GM03348 (cell line): ENCODE data around the gene KPRP.
A peak's percentile ranks its signal among the peaks of the same experiment; 100 is the strongest.

Source experiments
- DNase-seq: peaks from one replicate; pipeline ENCODE4 v3.0.0; 2012; ENCODE audit warnings: low spot score

The KPRP gene, protein sequence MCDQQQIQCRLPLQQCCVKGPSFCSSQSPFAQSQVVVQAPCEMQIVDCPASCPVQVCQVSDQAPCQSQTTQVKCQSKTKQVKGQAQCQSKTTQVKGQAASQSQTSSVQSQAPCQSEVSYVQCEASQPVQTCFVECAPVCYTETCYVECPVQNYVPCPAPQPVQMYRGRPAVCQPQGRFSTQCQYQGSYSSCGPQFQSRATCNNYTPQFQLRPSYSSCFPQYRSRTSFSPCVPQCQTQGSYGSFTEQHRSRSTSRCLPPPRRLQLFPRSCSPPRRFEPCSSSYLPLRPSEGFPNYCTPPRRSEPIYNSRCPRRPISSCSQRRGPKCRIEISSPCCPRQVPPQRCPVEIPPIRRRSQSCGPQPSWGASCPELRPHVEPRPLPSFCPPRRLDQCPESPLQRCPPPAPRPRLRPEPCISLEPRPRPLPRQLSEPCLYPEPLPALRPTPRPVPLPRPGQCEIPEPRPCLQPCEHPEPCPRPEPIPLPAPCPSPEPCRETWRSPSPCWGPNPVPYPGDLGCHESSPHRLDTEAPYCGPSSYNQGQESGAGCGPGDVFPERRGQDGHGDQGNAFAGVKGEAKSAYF

DNA sequence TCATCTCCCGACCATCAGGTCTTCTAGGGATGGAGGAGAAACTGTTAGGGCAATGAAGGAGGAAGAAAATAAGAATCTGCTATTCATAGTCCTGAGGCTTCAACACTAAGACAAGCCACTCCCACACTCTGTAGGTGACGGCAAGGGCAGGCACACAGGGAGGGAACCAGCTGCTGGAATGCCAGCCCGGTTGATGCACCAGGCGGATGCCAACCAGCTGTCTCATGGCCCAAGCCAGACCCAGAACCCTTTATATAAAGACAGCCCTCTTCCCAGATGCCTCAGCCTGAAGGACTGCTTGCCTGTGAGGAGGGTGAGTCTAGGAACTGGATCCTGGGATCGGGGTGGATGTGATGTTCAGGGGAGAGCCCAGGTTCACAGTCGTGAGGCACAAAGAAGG is at the start of gene KPRP:
TSS of gene KPRP (plus strand) at position 279 of the 400 bp plus-strand sequence. CDS start 1,564 bp downstream, outside the sequence.
- DNase-seq, result no peak

DNA sequence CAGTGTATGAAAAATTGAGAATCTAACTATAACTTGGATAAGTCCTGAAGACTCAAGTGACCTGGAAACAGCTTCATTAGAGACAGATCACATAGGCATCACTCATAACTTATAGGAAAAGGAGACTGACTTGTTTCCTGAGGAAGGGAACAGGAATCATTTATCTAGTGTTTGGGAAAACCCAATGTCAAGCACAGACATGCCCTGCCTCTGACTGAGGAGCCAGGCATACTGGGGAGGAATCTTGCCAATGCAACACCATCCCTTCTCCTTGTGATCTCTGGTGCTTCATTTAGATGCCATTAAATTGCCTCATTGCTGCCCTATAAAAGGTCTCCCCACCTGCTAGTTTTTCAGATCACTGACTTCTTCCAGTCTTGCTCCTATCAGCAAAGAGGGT is 39.6 kb upstream of the KPRP start:
- DNase-seq, result no peak

DNA sequence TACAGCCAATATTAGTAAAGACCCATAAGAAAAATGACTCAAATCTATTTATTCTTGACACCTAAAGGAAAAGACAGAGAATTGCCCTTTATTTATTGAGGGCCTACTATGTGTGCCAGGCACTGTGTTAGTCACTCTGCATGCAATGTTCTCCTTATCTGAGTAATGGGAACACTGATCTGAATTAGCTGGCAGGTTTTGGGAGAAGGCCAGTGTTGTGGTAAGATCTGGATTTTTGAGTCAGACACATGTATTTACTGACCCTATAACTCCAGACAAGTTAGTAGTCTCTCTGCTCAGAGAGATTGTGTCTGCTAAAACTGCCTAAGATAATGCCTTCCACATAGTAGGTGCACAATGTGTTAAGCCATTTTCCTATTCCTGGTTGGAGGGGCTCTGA is 32.6 kb upstream of the KPRP start:
- no peak for DNase-seq

DNA sequence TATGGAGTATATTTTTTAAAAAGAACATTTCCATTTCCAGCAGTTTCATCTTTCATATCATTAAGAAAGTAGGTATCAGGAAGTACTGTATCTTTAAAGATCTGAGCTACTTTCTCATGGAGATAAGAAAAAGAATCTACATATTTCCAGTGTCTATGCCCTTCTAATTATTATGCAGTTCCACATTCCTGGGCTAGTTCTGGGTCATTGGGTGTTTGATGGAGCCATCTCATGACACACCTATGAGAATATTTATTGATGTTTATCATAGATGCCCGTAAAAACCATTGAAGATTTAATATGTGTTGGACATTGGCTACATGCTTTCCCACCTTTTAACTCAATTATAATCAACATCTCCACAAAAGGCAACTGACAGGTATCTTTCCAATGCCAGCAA is 28.8 kb upstream of the KPRP start:
- DNase-seq, result no peak

DNA sequence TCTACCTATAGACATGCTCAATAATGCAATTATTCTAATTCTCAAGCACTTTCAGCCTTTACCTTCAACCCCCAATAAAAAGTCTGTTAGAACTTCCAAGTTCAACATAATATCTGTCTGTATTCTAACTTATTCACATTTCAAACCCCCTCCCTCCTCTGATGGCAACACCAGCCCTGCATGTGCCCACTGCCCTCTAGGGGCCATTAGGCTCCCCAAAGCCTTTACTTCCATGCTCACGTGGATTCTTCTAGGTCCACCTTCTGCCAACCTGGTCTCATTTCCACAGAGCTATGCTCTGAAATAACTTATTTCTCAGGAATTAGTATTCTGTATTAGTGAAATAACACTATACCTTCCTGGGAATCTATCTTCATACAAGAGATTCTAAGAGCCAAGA is 22.2 kb upstream of the KPRP start:
- DNase-seq, result no peak

DNA sequence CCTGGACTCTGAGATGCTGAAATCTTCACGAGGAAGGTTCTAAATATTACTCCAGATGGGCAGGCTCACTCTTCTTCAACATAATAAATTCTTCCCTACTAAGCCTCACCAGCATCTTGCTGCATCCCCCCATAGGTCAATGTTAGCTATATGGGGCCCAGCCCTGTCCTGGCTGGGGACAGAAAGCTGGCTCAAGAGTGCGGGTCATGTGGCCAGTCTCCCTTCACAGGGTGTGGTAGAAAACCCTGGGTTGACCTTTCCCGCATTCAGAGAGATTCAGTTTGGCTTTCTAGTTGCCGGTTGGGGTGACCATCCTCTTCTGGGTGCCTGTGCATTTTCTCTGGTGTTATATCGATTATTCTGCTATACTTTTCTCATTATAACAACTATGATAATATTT is 19.8 kb upstream of the KPRP start:
- no peak for DNase-seq

DNA sequence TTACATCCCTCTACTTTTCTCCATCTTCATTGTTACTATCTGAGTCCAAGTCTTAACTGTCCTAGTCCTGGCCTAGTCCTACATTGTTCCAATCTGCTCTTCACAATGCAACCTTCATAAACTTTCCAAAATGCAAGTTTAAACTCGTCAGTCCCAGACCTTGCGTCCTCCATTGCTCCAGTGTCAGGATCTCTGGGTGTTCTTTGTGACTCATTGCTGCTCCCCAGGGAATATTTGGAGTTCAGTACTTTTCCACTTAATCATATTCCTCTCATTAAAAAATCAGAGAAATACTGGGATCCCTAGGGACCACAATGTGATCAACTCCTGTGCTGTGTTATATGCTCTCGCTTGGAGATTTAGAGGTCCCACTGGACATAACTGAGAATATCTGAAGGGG is 18.0 kb upstream of the KPRP start:
- DNase-seq, result no peak

DNA sequence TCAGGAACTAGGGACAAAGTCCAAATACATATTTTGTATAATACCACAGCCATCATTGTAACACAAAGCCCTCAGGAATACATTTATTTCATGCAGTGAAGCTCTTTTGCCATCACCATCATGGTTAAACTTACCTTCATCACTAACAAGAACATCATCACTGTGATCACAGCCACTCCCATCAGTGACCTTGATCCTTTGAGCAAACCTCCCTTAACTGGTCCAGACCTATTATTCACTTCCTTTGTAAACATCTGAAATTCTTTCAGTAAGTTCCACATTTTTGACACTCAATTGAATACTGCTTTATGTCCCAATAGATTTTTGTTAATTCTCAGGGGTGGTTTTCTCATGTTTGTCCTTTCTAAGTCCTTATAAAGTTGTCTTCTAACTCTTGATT is 16.2 kb upstream of the KPRP start:
- DNase-seq, result no peak

DNA sequence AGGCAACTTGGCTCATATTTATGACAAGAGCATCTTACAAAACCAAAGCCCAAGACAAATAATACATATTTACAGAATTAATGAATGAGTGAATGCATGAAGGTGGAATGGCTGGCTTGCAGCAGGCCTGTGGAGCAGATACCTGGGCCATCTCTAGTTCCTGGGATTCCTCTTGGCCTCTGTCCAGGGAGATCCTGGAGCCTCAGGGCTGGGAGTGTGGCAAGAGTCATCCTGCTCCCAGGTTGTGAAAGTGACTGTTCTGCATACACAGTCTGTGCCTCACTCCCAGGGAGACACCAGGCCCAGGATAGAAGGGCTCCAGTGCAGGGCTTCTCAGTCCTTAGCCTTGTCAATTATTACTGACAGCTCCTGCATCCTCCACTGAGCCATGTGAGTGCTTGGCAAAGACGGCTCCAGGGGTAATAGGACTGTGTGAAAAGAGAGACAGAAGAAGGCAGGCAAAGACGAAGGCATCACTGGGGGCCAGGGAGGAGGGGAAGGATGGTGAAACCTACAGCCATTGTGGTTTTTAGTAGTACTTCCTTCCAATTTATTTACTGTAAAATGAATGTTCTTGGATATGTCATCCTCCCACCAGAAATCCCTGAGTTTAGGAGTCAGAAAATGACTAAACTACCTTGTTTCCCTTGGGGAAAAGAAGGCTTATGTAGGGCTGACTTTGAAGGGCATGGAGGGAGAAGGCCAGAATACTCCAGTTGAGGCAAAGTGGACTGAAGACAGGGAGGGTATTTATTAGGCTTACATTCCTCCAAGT is 14.3 kb upstream of the KPRP start:
- peak; percentile 29 for DNase-seq

DNA sequence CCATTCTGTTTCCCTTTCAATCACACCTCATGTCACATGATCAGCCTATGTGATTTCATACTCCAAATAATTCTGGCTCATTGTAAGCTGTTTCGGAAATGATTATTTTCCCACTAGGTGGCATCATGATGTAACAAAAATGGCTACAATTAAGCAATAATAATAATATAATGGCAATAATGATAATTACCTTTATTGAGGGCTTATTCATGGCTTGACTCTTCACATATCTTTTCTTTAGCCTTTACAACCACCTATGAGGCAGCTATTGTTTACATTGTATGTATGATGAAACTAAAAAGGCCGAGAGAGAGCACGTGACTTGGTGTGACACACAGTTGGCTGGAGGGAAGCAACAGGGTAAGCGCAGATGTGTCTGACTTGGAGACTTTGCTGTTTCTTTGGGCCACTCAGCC is 12.5 kb upstream of the KPRP start:
- DNase-seq, result no peak

DNA sequence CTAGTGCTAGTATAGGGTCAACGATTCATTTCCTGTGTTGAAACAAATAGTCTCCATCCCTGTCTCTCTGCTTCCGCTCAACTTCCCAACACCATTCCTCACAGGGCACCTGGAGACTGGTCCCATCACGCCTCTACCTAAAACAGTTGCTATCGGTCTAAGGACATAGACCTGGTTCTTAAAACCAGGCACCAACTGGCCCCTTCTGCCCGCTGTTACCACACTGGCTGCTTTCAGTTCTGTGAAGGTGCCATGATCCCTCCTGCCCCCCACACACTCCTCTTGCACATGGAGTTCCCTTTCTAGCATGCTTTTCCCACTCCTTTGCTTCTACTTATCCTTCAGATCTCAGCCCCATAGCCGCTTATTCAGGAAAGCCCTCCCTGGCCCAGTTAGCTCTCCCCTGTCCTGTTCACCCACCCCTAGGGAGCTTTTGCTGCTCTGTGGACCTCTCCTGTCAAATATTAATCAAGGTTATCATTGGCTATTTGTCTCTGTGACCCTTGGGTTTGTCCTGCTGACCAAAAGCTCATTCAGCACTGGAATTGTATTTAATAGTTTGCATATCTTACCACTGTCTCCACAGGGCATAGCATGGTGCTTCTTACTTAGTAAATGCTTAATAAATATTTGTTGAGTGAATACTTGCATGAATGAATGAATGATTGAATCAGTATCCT is 11.9 kb upstream of the KPRP start:
- no peak for DNase-seq

DNA sequence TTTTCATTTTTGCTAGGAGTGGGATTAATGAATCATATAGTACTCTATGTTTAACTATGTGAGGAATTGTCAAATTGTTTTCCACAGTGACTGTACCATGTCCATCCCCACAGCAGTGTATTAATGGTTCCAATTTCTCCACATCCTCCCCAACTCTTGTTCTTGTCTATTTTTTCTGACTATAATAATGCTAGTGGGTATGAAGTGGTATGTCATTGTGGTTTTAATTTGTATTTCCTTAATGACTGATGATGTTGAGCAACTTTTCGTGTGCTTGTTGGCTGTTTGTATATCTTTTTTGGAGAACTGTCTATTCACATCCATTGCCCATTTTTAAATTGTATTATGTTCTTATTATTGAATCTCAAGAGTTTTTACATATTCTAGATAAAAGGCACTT is 10.0 kb upstream of the KPRP start:
- no peak for DNase-seq

DNA sequence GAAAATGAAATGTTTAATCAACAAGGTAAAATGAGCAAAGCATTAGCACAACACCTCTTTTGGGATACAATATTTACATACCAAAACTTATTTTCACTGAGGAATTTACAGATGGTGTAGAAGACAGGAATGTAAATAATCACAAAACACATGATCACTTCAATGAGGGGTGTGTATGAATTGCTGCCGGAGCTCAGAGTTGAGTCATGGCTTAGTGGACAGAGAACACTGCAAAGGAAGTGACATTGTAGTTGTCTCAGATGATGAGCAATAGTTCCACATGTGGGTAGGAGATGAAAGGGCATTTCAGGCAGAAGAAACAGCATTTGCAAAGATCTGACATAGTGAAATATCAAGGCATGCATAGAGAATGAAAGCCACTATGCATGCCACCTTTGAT is 5.6 kb upstream of the KPRP start:
- peak; percentile 76 for DNase-seq

DNA sequence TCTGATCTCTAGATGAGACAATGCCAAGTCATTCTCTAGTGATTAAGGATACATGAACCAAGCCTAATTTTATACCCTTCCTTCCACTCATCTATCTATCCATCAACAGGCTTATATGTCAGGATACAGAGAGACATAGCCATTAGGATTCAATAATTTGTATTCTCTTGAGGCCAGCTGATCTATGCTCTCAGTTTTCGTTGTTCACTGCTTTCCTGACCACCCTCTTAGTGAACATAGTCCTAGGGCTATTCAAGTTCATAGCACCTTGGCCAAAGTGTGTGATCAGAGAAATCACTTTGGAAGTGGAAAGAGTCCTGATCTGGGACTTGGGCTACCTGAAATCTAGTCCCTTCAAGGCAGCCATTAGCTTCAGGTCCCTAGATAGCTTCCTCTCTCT is 4.2 kb upstream of the KPRP start:
- no peak for DNase-seq

DNA sequence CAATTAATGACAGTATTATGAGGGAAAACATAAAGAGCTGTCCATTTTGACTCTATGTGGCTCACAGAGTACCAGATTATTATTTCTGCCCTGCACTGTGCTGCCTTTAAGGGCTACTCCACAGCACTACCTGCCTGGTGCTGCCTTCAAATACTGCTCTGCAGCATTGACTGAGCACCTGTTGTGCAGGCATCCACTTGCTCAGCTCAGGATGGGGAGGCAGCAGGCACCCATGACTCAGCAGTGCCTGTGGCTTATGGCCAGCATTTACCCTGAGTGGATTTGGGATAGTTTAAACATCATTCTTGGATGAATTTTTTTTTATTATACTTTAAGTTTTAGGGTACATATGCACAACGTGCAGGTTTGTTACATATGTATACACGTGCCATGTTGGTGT is 953 bp upstream of the KPRP start:
- DNase-seq, result no peak

DNA sequence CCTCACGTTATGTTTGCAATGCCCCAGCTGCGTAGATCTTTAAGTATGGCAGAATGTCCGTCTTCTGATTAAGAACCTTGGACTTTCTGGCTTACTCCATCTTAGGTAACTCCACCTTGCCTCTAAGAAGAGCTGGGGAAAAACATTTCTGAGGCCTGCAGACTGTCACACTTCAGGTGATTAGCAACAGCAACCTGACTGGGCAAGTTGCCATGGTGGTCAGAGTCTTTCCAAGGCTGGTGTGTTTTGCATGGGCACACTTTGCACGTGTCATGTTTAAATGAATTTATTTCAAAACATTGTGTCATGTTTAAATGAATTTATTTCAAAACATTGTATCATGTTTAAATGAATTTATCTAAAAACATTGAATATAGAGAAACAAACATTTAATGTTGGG is 811 bp downstream of the KPRP start:
- no peak for DNase-seq

DNA sequence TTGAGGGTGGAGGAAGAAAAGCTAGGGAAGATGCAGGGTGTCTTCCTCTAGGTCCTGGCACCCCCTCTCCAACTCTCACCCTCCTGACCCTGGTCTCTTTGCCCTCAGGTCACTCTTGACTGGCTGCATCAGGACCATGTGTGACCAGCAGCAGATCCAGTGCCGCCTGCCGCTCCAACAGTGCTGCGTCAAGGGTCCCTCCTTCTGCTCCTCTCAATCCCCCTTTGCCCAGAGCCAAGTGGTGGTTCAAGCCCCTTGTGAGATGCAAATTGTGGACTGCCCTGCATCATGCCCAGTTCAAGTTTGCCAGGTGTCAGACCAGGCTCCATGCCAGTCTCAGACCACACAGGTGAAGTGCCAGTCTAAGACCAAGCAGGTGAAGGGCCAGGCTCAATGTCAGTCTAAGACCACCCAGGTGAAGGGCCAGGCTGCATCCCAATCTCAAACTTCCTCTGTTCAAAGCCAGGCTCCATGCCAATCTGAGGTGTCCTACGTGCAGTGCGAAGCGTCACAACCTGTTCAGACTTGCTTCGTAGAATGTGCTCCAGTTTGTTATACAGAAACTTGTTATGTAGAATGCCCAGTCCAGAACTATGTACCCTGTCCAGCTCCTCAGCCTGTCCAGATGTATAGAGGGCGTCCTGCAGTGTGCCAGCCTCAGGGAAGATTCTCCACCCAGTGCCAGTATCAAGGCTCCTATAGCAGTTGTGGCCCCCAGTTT is 1.8 kb downstream of the KPRP start:
- no peak for DNase-seq

DNA sequence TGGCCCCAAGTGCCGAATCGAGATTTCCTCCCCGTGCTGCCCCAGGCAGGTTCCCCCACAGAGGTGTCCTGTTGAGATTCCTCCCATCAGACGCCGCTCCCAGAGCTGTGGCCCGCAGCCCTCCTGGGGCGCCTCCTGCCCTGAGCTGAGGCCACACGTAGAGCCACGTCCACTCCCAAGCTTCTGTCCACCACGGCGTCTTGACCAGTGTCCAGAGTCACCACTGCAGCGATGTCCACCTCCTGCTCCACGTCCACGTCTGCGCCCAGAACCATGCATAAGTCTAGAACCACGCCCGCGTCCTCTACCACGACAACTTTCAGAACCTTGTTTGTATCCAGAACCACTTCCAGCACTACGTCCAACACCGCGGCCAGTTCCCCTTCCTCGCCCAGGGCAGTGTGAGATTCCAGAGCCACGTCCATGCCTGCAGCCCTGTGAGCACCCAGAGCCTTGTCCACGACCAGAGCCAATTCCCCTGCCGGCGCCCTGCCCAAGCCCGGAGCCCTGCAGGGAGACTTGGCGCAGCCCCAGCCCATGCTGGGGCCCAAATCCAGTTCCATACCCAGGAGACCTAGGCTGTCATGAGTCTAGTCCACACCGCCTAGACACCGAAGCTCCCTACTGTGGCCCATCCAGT is 2.8 kb downstream of the KPRP start:
- DNase-seq, result no peak

DNA sequence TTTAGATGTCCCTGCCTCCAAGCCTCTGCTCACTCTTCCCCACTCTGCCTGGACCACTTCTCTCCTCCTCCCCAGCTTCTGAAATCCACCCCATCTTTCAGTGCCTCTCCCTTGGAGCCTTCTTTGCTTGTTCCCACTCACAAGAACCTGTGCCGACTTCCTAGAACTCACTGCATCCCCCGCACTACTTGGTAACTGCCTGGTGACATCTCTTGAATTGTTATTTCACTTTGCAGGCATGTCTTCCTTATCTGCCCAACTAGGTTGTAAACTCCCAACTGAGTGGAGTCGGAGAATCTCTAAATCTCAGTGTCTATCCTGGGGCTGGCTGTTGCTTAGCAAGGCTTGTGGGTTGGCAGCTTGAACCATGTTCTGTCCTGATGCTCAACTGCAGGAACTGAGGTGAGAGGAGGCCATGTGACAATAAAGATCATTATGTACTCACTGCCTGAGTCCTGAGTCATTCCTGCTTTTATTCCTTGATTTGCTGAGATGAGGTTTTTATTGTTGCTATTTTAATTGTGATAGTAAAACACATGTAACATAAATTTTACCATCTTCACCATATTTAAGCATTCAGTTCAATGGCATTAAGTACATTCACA is 3.9 kb downstream of the KPRP start:
- no peak for DNase-seq

DNA sequence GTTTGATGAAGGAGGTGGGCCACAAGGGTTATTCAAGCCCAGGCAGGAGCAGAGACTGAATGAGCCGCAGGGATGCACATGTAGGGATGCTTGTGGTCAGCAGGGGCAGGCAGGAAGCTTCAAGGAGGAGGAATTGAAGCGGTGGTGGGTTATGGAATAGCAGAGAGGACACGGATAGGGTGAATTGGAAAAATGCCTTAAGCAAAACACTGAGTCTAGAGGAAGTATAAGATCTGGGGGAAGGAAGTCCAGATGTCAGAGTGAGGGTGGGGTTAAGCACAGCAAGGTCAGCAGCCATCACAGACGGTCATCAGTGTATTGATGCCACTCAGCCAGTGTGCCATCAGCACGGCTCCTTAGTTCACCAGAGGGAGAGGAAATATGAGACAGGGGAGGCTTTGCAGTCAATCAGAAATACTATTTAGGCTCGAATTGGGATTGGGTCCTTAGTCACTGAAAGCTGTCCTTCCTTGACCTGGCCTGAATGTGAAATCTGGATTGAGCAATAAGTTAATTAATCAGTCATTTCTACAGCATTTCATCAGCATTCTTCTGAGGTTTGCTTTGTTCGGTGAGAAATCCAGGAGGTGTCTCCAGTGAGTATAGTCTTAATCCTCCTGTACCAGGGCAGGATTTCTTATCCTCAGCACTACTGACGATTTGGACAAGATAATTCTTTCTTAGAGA is 11.2 kb downstream of the KPRP start:
- DNase-seq, result peak; percentile 44
